Measurements from ENCODE around the gene NCBP2.

DNA sequence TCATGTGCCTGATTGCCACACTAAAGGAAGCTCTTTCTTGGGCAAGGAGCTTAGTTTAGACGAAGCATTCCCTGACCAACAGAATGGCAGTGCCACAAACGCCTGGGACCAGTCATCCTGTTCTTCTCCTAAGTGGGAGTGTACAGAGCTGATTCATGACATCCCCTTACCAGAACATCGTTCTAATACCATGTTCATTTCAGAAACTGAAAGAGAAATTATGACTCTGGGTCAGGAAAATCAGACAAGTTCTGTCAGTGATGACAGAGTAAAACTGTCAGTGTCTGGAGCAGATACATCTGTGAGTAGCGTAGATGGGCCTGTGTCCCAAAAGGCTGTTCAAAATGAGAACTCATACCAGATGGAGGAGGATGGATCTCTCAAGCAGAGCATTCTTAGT lies 56.2 kb downstream of the NCBP2 start:
- TF ChIP-seq, protein P1, sequence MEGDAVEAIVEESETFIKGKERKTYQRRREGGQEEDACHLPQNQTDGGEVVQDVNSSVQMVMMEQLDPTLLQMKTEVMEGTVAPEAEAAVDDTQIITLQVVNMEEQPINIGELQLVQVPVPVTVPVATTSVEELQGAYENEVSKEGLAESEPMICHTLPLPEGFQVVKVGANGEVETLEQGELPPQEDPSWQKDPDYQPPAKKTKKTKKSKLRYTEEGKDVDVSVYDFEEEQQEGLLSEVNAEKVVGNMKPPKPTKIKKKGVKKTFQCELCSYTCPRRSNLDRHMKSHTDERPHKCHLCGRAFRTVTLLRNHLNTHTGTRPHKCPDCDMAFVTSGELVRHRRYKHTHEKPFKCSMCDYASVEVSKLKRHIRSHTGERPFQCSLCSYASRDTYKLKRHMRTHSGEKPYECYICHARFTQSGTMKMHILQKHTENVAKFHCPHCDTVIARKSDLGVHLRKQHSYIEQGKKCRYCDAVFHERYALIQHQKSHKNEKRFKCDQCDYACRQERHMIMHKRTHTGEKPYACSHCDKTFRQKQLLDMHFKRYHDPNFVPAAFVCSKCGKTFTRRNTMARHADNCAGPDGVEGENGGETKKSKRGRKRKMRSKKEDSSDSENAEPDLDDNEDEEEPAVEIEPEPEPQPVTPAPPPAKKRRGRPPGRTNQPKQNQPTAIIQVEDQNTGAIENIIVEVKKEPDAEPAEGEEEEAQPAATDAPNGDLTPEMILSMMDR (IDR thresholded peaks at IDR 0.05): no peak
- no peak for TF ChIP-seq POLR2A (IDR thresholded peaks at IDR 0.05)

All from right lobe of liver (tissue), 4 donors.